ENCODE results near the gene GRIP1. TPM values are rescaled to one million over a fixed set of nuclear protein-coding genes. Genes with fewer than 3 reads are reported as not detected.

The GRIP1 gene
- total RNA-seq, 1 donor from 2014 or later, result 122 TPM

GRCh38 chr12:66405395-66405794 lies 273.5 kb downstream of the GRIP1 start:
- no peak for FAIRE-seq
- no peak for DNase-seq (ENCODE audit: low spot score in 2 of 2)

- DNase-seq (ENCODE audit: low spot score in 2 of 2) (no peak), FAIRE-seq (no peak)
These were observed 275.1 kb downstream of the GRIP1 start for GRCh38 chr12:66403746-66404145.

GRCh38 chr12:66399911-66400306 lies 279.0 kb downstream of the GRIP1 start:
- no peak for DNase-seq (ENCODE audit: low spot score in 2 of 2)
- no peak for FAIRE-seq

- DNase-seq (ENCODE audit: low spot score in 2 of 2) (no peak), FAIRE-seq (no peak)
These were observed 279.7 kb downstream of the GRIP1 start for GRCh38 chr12:66398931-66399910.

GRCh38 chr12:66397574-66398290 lies 281.1 kb downstream of the GRIP1 start:
- no peak for DNase-seq (ENCODE audit: low spot score in 2 of 2)
- FAIRE-seq, result no peak

- FAIRE-seq, result no peak
- DNase-seq (ENCODE audit: low spot score in 2 of 2), result no peak
These were observed 285.0 kb downstream of the GRIP1 start for GRCh38 chr12:66393890-66394289.

GRCh38 chr12:66392266-66392915 lies 286.5 kb downstream of the GRIP1 start:
- DNase-seq (ENCODE audit: low spot score in 2 of 2) (no peak), FAIRE-seq (no peak)

- FAIRE-seq, result no peak
- DNase-seq (ENCODE audit: low spot score in 2 of 2), result no peak
These were observed 290.4 kb downstream of the GRIP1 start for GRCh38 chr12:66388517-66388916.

GRCh38 chr12:66387117-66387516 lies 291.8 kb downstream of the GRIP1 start:
- FAIRE-seq (no peak), DNase-seq (ENCODE audit: low spot score in 2 of 2) (no peak)

- DNase-seq (ENCODE audit: low spot score in 2 of 2), result no peak
- no peak for FAIRE-seq
These were observed 297.9 kb downstream of the GRIP1 start for GRCh38 chr12:66380769-66381535.

- FAIRE-seq, result no peak
- DNase-seq (ENCODE audit: low spot score in 2 of 2), result no peak
These were observed 299.3 kb downstream of the GRIP1 start for GRCh38 chr12:66379616-66380015.

GRCh38 chr12:66375560-66375959 lies 303.3 kb downstream of the GRIP1 start:
- no peak for DNase-seq (ENCODE audit: low spot score in 2 of 2)
- FAIRE-seq, result no peak

- DNase-seq (ENCODE audit: low spot score in 2 of 2) (no peak), FAIRE-seq (no peak)
These were observed 306.9 kb downstream of the GRIP1 start for GRCh38 chr12:66371982-66372381.

- no peak for FAIRE-seq
- no peak for DNase-seq (ENCODE audit: low spot score in 2 of 2)
These were observed 311.7 kb downstream of the GRIP1 start for GRCh38 chr12:66367015-66367667.

- FAIRE-seq, result no peak
- no peak for DNase-seq (ENCODE audit: low spot score in 2 of 2)
These were observed 313.0 kb downstream of the GRIP1 start for GRCh38 chr12:66365718-66366490.

- FAIRE-seq (no peak), DNase-seq (ENCODE audit: low spot score in 2 of 2) (no peak)
These were observed 317.2 kb downstream of the GRIP1 start for GRCh38 chr12:66361703-66362102.

GRCh38 chr12:66359300-66359699 lies 319.6 kb downstream of the GRIP1 start:
- FAIRE-seq, result no peak

GRCh38 chr12:66354291-66354690 lies 324.6 kb downstream of the GRIP1 start:
- DNase-seq (ENCODE audit: low spot score in 2 of 2), result no peak

More at GRCh38 chr12:66359300-66359699, 319.6 kb downstream of the GRIP1 start:
- no peak for DNase-seq (ENCODE audit: low spot score in 2 of 2)

GRCh38 chr12:66352899-66353298 lies 326.0 kb downstream of the GRIP1 start:
- FAIRE-seq, result no peak
- DNase-seq (ENCODE audit: low spot score in 2 of 2), result no peak

More at GRCh38 chr12:66354291-66354690, 324.6 kb downstream of the GRIP1 start:
- FAIRE-seq, result no peak

All from frontal cortex (tissue), 4 donors.